Right lobe of liver (tissue), 4 donors: Measurements from ENCODE around the gene PDZD2.

Experiments used
- CTCF ChIP-seq, 4 donors: fragments of 200-600 bp in 3 of 4; fragments of 450-650 bp in 1 of 4; IDR thresholded peaks; one replicate each; pipeline versions ENCODE4 v1.5.1 to v1.8.0; 2016 to 2022; ENCODE audit warnings: antibody characterized with exemption in 4 of 4, mild to moderate bottlenecking in 2 of 4
- POLR2A ChIP-seq: fragments of 450-650 bp; IDR thresholded peaks from one replicate; pipeline ENCODE4 v1.6.1; 2017; ENCODE audit warnings: antibody characterized with exemption, mild to moderate bottlenecking
- donor health status: DM: no; HTN: no; CAD: no.
- donor health status: DM: no; HTN: no; CAD: no.
- donor health status: DM: no; HTN: yes; CAD: no.

DNA sequence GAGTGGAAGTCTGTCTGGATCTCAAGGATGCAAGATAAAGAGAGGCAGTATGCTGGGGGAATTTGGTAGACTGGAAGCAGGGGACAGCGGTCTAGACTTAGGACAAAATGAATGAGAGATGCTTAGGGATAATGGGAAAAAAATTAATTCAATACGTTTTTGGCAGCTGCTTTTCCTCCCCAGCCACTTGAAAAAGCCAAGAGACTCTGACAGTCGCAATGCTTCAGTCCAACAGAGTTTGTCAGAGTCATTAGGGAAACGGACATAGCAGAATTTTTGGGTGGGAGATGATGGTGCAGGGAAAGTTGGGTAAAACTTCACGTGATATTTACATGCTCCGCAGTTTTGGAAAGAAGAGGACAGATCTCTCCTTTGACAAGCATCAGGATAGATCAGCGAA lies 405.5 kb downstream of the PDZD2 start:
- TF ChIP-seq CTCF (IDR thresholded peaks at IDR 0.05): no peak
- no peak for TF ChIP-seq POLR2A
